Right renal cortex interstitium (tissue), 3 donors: ENCODE results near the gene GALNT17. TPM values are rescaled to one million over a fixed set of nuclear protein-coding genes. Genes with fewer than 3 reads are reported as not detected.
"Not testable (repeated sequence)": the region's sequence is repeated elsewhere in the genome, so short reads cannot be mapped to it uniquely, and the experiment has no call there.

Source experiments
- DNase-seq, 3 donors: peaks; one replicate each; pipeline ENCODE4 v3.0.0-alpha.2; 2013; ENCODE audit warnings: low read depth in 3 of 3, low spot score in 2 of 3
- polyA plus RNA-seq, 3 donors: library from polyadenylated mRNA; unstranded; fragments of 120-200 nt; gene quantifications; one replicate each; pipeline ENCODE4 v1.2.1, GENCODE V29; 2013; ENCODE audit not compliant: insufficient read length in 3 of 3

Gene GALNT17
- polyA plus RNA-seq, 3 donors: 3.3 to 4.0 (median 3.4) TPM

DNA sequence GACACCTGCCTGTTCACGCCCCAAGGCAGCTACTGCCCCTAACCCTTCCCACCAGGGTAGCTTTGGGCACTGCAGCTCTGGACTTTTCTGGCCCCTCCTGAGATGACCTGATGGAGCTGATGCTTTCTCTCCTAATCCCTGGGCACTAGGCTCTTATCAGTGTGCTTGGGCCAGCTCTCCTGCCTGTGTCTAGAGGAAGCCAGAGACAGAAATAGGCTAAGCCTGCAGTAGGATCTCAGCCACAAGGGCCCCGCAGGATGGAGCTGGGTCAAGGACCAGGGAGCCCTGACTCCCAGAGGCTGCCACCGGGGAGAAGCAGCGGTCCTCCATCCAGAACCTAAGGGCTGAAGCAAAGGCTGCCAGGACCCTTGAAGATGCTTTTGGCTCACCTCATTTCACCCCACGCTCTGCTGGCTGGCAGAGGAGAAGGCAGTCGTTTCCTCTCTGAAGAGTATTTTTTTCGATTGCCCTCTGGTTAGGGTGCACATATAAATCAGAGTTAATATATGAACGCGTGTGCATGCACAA, 580.8 kb downstream of the GALNT17 start:
- no peak for DNase-seq

GRCh38 chr7:71716690-71717089, 584.7 kb downstream of the GALNT17 start:
- DNase-seq: no peak

- no peak for DNase-seq
These were observed 586.6 kb downstream of the GALNT17 start for GRCh38 chr7:71718563-71718962.

DNA sequence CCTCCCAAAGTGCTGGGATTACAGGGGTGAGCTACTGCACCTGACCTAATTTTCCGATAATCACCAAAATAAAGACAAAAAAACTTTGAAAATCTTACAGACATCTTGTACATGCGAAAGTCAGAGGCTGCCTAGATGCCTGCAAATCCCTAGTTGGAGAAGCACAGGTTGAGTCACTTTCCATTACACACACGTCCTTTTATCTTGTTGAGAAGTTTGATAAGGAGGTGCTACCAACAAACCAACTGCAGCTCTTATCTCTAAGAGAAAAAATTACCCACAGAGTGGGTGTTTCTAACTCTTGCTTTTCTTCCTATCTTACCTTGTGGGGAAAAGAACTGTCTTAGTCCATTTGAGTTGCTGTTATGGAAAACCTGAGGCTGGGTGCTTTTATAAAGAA, 589.8 kb downstream of the GALNT17 start:
- DNase-seq: no peak

DNA sequence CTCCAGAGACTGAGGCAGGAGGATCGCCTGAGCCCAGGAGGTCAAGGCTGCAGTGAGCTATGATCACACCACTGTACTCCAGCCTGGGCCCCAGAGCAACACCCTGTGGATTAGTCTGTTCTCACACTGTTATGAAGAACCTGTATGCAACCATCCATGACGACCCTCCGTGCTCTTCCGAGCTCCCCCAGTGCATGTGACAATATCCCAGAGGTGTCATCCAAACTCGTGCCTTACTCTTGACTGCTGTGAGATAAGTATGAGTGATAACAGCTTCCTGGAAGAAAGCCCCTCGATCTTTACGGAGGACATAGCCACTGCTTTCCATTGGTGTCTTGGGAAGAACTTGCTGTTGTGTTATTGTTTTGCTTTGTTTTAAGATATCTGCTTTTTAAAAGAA, 591.9 kb downstream of the GALNT17 start:
- DNase-seq: no peak

GRCh38 chr7:71727347-71727746, 595.4 kb downstream of the GALNT17 start:
- DNase-seq: no peak

- no peak for DNase-seq
These were observed 599.8 kb downstream of the GALNT17 start for GRCh38 chr7:71731740-71732139.

DNA sequence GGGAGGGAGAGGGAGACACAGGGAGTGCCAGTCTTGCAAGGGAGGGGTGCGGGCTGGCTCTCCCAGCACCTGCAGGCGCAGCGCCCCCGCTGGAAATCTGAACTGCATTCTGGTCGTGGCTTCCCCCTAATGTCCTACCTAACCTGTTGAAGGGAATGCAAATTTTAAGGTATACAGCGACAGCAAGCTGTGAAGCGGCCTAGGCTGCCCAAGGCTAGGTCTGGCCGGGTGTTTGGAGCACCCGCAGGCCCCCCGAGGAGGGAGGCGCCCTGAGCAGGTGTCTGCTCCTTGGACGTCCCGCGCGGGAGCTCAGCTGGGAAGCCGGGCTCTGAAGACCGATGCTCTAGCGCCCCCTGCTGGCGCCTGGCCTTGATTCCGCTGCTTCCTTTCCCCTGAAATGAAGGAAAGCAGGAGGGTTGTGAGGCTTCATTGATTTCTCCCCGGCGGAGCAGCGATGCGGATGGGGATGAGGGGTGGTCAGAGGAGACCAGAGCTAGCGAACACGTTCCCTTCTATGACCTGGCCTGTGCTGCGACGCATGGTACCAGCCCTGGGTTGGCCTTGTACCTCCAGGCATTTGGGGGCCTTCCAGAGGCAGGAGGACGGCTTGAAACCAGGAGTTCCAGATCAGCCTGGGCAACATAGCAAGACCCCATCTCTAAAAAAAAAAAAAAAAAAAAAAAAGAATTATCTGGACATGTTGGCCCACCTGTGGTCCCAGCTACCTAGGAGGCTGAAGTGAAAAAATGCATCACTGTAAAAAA, 601.3 kb downstream of the GALNT17 start:
- peak in 2 of 3 donors; percentile 65 to 77 for DNase-seq

- DNase-seq: peak in 2 of 3 donors; percentile 72 to 74
These were observed 604.1 kb downstream of the GALNT17 start for GRCh38 chr7:71735961-71736556.

GRCh38 chr7:71737931-71738540, 606.1 kb downstream of the GALNT17 start:
- DNase-seq: not testable (repeated sequence)

DNA sequence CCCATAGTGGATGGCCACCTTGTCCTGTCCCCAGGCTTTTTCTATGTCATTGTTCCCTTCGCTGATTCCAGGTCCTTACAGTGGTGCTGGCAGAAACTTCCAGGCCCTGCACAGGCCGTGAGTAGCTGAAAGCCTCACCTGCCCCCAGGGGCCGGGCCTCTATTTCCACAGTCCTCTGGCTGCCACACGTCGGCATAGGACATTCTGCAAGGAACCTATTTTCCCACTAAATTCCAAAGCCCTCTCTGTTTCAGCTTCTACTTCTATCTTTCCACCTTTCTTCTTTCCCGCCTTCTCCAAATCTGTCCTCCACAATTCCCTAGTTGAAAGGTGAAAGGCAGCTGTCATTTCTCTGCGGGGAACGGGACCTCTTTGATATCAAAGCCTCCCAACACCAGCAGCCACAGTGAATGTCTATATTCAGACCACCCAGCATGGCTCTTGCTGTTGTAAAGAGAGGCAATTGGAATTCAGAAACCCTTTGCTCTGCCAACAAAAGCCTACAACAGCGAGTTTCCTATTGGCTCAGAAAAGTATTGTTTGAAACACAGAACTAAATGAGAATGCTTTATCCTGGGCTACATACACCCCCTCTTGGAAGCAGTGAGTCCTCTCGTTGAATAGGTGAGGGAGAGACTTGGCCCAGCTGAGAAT, 607.7 kb downstream of the GALNT17 start:
- no peak for DNase-seq

DNA sequence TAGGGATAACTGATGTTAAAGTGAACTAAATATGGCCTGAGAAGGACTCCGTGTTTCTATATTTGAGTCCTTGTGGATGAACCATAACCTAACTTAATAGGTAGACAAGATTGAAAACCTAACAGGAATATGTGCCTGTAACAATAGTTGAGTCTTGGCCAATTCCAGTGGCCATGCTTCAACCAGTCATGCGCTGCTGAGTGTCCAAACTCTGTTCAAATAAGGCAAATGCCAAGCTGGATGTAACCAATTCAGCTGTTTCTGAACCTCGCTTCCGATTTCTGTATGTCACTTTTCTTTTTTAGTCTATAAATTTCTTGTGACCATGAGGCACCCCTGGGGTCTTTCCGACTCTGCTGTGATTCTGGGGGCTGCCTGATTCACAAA, 608.2 kb downstream of the GALNT17 start:
- DNase-seq: no peak

DNA sequence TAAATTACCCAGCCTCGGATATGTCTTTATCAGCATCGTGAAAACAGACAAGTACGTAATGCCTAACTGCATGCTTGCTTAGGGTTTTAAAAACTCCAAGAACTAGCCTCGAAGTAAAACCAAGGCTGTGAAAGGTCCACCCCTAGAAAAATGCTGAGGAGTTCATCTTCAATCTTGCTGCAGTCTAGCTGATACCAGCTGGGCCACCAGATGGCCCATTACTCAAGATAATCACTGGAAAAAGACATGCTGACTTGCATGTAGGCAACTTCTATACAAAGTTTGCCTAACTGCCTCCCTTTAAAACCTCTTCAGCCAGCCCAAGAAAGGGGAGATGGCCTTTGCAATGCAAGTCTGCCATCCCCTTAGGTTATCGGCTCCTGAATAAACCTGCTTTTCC, 614.1 kb downstream of the GALNT17 start:
- no peak for DNase-seq

GRCh38 chr7:71750290-71750689, 618.3 kb downstream of the GALNT17 start:
- no peak for DNase-seq

GRCh38 chr7:71752171-71752935, 620.4 kb downstream of the GALNT17 start:
- DNase-seq: no peak

- DNase-seq: no peak
These were observed 621.3 kb downstream of the GALNT17 start for GRCh38 chr7:71753236-71753635.

GRCh38 chr7:71753956-71754664, 622.2 kb downstream of the GALNT17 start:
- no peak for DNase-seq

GRCh38 chr7:71754828-71755227, 622.9 kb downstream of the GALNT17 start:
- no peak for DNase-seq

DNA sequence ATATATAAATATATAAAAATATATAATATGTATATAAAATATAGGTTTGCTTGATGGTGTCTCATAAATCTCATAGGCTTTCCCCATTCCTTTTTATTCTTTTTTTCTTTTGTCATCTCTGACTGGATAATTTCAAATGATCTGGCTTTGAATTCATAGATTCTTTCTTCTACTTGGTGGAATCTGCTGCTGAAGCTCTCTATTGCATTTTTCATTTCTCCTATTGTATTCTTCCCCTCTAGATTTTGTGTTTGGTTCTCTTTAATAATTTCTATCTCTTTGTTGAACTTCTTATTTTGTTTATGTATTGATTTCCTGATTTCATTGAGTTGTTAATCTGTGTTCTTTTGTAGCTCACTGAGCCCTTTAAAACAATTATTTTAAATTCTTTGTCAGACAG, 629.4 kb downstream of the GALNT17 start:
- DNase-seq: no peak
